NB4 (cell line): Measurements from ENCODE around the gene ZPLD1.

ENCODE experiments used
- MYC ChIP-seq: IDR thresholded peaks from 2 replicates; pipeline ENCODE4 v1.6.1; 2011; ENCODE audit warnings: low read depth, low read length
- POLR2A ChIP-seq: IDR thresholded peaks from 2 replicates; pipeline ENCODE4 v1.6.1; 2011; ENCODE audit warnings: mild to moderate bottlenecking; ENCODE audit not compliant: insufficient read length; ENCODE audit errors: extremely low read depth
- TF ChIP-seq, protein P1 (sequence below): IDR thresholded peaks from one replicate; pipeline ENCODE4 v1.5.1; 2012; ENCODE audit warnings: low read depth, low read length

DNA sequence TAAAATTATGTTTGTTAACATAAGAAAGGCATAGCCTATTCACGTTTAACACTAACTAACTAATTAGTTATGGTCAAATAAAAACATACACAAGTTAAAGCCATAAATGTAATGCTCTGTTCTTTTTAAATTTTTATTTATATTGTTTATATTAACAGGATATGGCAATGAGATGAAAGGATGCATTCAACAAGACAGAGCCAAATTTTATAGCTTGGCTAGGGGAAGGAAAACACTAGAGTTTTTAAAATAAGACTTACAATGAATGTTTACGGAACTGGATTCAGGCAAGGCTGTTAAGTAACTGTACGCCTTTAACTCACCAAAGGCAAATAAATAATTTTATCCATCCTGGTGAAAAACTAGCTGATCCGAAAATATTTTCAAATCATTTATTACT is 86.4 kb downstream of the ZPLD1 start:
- TF ChIP-seq, protein P1, sequence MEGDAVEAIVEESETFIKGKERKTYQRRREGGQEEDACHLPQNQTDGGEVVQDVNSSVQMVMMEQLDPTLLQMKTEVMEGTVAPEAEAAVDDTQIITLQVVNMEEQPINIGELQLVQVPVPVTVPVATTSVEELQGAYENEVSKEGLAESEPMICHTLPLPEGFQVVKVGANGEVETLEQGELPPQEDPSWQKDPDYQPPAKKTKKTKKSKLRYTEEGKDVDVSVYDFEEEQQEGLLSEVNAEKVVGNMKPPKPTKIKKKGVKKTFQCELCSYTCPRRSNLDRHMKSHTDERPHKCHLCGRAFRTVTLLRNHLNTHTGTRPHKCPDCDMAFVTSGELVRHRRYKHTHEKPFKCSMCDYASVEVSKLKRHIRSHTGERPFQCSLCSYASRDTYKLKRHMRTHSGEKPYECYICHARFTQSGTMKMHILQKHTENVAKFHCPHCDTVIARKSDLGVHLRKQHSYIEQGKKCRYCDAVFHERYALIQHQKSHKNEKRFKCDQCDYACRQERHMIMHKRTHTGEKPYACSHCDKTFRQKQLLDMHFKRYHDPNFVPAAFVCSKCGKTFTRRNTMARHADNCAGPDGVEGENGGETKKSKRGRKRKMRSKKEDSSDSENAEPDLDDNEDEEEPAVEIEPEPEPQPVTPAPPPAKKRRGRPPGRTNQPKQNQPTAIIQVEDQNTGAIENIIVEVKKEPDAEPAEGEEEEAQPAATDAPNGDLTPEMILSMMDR, result no peak
- no peak for TF ChIP-seq POLR2A
- no peak for TF ChIP-seq MYC
